Brain microvascular endothelial cell (primary cell): ENCODE data around the gene SYNE3.

Experiments used
- DNase-seq: peaks from one replicate; pipeline ENCODE4 v3.0.0-alpha.2; 2020
- H3K27ac ChIP-seq: fragments of 250-450 bp; sonication (Bioruptor Pico); 2 replicates; pipeline ENCODE4 v1.5.1; 2020; ENCODE audit warnings: mild to moderate bottlenecking, moderate library complexity
- H3K27me3 ChIP-seq: fragments of 250-450 bp; sonication (Bioruptor Pico); replicated peaks from 2 replicates; pipeline ENCODE4 v1.5.1; 2020; ENCODE audit warnings: mild to moderate bottlenecking
- H3K36me3 ChIP-seq: fragments of 250-450 bp; sonication (Bioruptor Pico); replicated peaks from 2 replicates; pipeline ENCODE4 v1.5.1; 2020; ENCODE audit warnings: mild to moderate bottlenecking
- H3K4me3 ChIP-seq: 2 replicates; pipeline ENCODE4 v1.5.1; 2011; ENCODE audit warnings: low read depth, mild to moderate bottlenecking, control low read depth, low read length, moderate library complexity
- in situ Hi-C: cut with HindIII; loops from 2 replicates; pipeline ENCODE4 v1.10.0; 2017; ENCODE audit warnings: low sequenced_read_pairs, low pct_ligation_motif_present
- TF ChIP-seq, protein P1 (sequence below): IDR thresholded peaks from 2 replicates; pipeline ENCODE4 v1.5.1; 2011; ENCODE audit warnings: low read depth, mild to moderate bottlenecking, moderate library complexity, low read length, control low read depth, inconsistent platforms; ENCODE audit errors: missing control alignments

Gene SYNE3

GRCh38 chr14:95499354-95499750 lies 17.1 kb downstream of the SYNE3 start:
- in situ Hi-C loops: no loop called here
- TF ChIP-seq, protein P1, sequence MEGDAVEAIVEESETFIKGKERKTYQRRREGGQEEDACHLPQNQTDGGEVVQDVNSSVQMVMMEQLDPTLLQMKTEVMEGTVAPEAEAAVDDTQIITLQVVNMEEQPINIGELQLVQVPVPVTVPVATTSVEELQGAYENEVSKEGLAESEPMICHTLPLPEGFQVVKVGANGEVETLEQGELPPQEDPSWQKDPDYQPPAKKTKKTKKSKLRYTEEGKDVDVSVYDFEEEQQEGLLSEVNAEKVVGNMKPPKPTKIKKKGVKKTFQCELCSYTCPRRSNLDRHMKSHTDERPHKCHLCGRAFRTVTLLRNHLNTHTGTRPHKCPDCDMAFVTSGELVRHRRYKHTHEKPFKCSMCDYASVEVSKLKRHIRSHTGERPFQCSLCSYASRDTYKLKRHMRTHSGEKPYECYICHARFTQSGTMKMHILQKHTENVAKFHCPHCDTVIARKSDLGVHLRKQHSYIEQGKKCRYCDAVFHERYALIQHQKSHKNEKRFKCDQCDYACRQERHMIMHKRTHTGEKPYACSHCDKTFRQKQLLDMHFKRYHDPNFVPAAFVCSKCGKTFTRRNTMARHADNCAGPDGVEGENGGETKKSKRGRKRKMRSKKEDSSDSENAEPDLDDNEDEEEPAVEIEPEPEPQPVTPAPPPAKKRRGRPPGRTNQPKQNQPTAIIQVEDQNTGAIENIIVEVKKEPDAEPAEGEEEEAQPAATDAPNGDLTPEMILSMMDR: no peak

GRCh38 chr14:95498622-95499353 lies 17.7 kb downstream of the SYNE3 start:
- Histone ChIP-seq H3K4me3 (no peak overlapping the region), H3K27me3 (no peaks in the 10 kb centered on the region), H3K36me3 (no peaks in the 10 kb centered on the region), H3K27ac (no peak overlapping the region)
- in situ Hi-C loops: no loop called here
- TF ChIP-seq, protein P1: no peak
- DNase-seq: no peak

More at GRCh38 chr14:95499354-95499750, 17.1 kb downstream of the SYNE3 start:
- Histone ChIP-seq H3K27ac (no peak overlapping the region), H3K4me3 (no peak overlapping the region), H3K27me3 (no peaks in the 10 kb centered on the region), H3K36me3 (no peaks in the 10 kb centered on the region)
- DNase-seq: no peak

- in situ Hi-C loops: no loop called here
These were observed 18.9 kb downstream of the SYNE3 start for GRCh38 chr14:95497561-95498011.

DNA sequence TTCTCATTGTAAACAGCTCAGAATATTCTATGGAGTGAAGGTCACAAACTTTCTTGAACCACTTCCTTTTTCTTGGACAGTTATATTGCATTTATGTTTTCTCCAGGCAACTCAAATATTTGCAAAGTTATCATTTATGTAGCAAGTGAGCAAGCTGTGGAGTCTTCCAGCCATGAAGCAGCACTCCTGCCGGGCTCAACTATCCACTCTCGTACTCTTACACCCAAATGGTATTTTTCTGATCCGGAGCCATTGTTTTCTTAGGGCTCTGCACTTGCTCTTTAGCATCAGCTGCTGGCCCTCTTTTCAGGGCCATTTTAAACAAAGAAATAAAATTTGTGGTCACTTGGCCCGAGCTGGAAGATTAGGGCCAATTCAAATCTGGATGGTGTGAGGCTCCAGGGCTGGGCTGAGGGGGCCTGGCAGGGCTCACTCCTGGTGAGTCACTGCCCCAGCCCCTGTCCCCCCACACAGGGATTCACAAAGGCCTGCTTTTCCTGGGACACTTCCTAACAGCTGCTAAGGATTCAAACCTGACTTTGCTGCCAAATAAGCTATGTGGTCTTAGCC lies 19.7 kb downstream of the SYNE3 start:
- Histone ChIP-seq H3K4me3 (no peak overlapping the region), H3K27me3 (no peaks in the 10 kb centered on the region), H3K27ac (no peak overlapping the region), H3K36me3 (no peaks in the 10 kb centered on the region)
- DNase-seq: no peak
- TF ChIP-seq, protein P1: no peak
- in situ Hi-C loops: no loop called here

More at GRCh38 chr14:95497561-95498011, 18.9 kb downstream of the SYNE3 start:
- Histone ChIP-seq H3K4me3 (no peak overlapping the region), H3K36me3 (no peaks in the 10 kb centered on the region), H3K27me3 (no peaks in the 10 kb centered on the region), H3K27ac (no peak overlapping the region)
- TF ChIP-seq, protein P1: no peak
- DNase-seq: no peak

DNA sequence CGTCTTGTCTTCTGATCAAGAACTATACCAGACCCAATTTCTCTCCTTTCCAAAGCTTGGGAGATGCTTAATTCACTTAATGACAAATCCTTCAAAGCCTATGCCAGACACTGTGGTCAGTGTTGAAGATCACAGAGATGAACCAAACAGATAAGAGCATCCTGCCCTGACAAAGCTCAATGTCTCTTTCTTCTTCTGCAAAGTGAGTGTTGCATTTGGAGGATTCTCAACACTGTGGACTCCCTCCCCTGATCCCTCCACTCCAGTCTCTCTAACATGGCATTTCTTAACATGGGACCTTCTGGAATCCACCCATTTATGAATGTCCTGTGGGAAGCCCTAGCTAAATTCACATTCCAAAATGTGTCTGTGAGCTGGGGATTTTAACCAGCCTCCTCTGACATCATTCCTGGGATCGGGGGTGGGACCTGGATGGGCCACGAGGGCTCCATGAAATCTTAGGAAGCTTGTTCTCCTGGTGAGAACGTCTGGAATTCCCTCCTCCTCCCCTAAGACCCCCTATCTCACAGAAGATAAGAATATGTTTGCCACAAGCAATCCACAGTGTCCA lies 20.3 kb downstream of the SYNE3 start:
- TF ChIP-seq, protein P1: no peak
- no peak overlapping the region for H3K4me3 ChIP-seq
- in situ Hi-C loops: no loop called here
- no peak overlapping the region for H3K27ac ChIP-seq
- H3K36me3 ChIP-seq: no peaks in the 10 kb centered on the region
- H3K27me3 ChIP-seq: no peaks in the 10 kb centered on the region
- DNase-seq: no peak
